Immature natural killer cell (primary cell): ENCODE data around the gene SPATA46. TPM values are rescaled to one million over a fixed set of nuclear protein-coding genes. Genes with fewer than 3 reads are reported as not detected.
A peak's percentile ranks its signal among the peaks of the same experiment; 100 is the strongest.

Experiments
- DNase-seq, 3 donors: peaks; one replicate each; pipeline ENCODE4 v3.0.0; 2022; ENCODE audit warnings: mixed read lengths in 1 of 3
- H3K27ac Mint-ChIP-seq, 6 donors: one replicate each; pipeline ENCODE4 v1.8.0; 2020; ENCODE audit warnings: mixed read lengths in 6 of 6, mild to moderate bottlenecking in 5 of 6, inconsistent platforms in 4 of 6, moderate library complexity in 3 of 6
- H3K27me3 Mint-ChIP-seq, 3 donors: one replicate each; pipeline ENCODE4 v1.8.0; 2020 to 2021; ENCODE audit warnings: low read depth in 3 of 3, mild to moderate bottlenecking in 3 of 3, mixed read lengths in 3 of 3, moderate library complexity in 3 of 3, inconsistent platforms in 1 of 3
- H3K36me3 Mint-ChIP-seq, 3 donors: one replicate each; pipeline ENCODE4 v1.8.0; 2020; ENCODE audit warnings: mixed read lengths in 3 of 3, inconsistent platforms in 2 of 3, mild to moderate bottlenecking in 2 of 3
- H3K4me1 Mint-ChIP-seq, 2 donors: one replicate each; pipeline ENCODE4 v1.8.0; 2020; ENCODE audit warnings: inconsistent platforms in 2 of 2, mild to moderate bottlenecking in 2 of 2, mixed read lengths in 2 of 2, moderate library complexity in 1 of 2
- H3K4me3 Mint-ChIP-seq, 5 donors: one replicate each; pipeline ENCODE4 v1.8.0; 2020; ENCODE audit warnings: mild to moderate bottlenecking in 5 of 5, mixed read lengths in 5 of 5, inconsistent platforms in 3 of 5, moderate library complexity in 3 of 5
- H3K9me3 Mint-ChIP-seq, 6 donors: one replicate each; pipeline ENCODE4 v1.8.0; 2020; ENCODE audit warnings: mild to moderate bottlenecking in 6 of 6, mixed read lengths in 6 of 6, inconsistent platforms in 4 of 6, moderate library complexity in 3 of 6
- polyA plus RNA-seq, 3 donors: library from polyadenylated mRNA; unstranded; fragments of 300-500 nt; fragmentation: Illumina TruSeq; gene quantifications; one replicate each; pipeline ENCODE4 v1.2.3, GENCODE V29; 2021

Gene SPATA46
- polyA plus RNA-seq, 3 donors from 2014 or later = 0.22 TPM; not detected in 2

- Mint-ChIP-seq H3K27ac (no peak overlapping the region), H3K9me3 (no peaks in the 10 kb centered on the region), H3K36me3 (no peaks in the 10 kb centered on the region), H3K4me1 (peaks cover 9 to 11% of the 10 kb centered on the region in 2 donors), H3K4me3 (no peak overlapping the region), H3K27me3 (no peaks in the 10 kb centered on the region)
- DNase-seq = no peak
Observed at GRCh38 chr1:162375463-162375862, 1.2 kb downstream of the SPATA46 start.

- Mint-ChIP-seq H3K36me3 (no peaks in the 10 kb centered on the region), H3K27ac (no peak overlapping the region), H3K27me3 (no peaks in the 10 kb centered on the region), H3K4me3 (no peak overlapping the region), H3K9me3 (no peaks in the 10 kb centered on the region), H3K4me1 (peaks cover 9 to 11% of the 10 kb centered on the region in 2 donors)
- no peak for DNase-seq
Observed at GRCh38 chr1:162374406-162374805, 2.2 kb downstream of the SPATA46 start.

- no peak overlapping the region for H3K27ac Mint-ChIP-seq
- no peak for DNase-seq
- H3K4me1 Mint-ChIP-seq = peaks cover 9 to 11% of the 10 kb centered on the region in 2 donors
- no peak overlapping the region for H3K4me3 Mint-ChIP-seq
- H3K36me3 Mint-ChIP-seq = no peaks in the 10 kb centered on the region
- H3K9me3 Mint-ChIP-seq = no peaks in the 10 kb centered on the region
- no peaks in the 10 kb centered on the region for H3K27me3 Mint-ChIP-seq
Observed at GRCh38 chr1:162373541-162374260, 3.0 kb downstream of the SPATA46 start.

- Mint-ChIP-seq H3K27ac (peak overlapping the region in 1 of 6 donors; percentile 69), H3K4me1 (peaks cover 9 to 11% of the 10 kb centered on the region in 2 donors), H3K36me3 (no peaks in the 10 kb centered on the region), H3K27me3 (no peaks in the 10 kb centered on the region), H3K9me3 (no peaks in the 10 kb centered on the region), H3K4me3 (no peak overlapping the region)
- no peak for DNase-seq
Observed at GRCh38 chr1:162373072-162373427, 3.6 kb downstream of the SPATA46 start.

GRCh38 chr1:162372159-162373071, 4.2 kb downstream of the SPATA46 start:
- no peaks in the 10 kb centered on the region for H3K36me3 Mint-ChIP-seq
- H3K4me1 Mint-ChIP-seq = peaks cover 9 to 11% of the 10 kb centered on the region in 2 donors
- no peak for DNase-seq
- H3K4me3 Mint-ChIP-seq = no peak overlapping the region
- no peaks in the 10 kb centered on the region for H3K9me3 Mint-ChIP-seq
- H3K27me3 Mint-ChIP-seq = peaks cover 0 to 1% (median 0%) of the 10 kb centered on the region in 3 donors
- H3K27ac Mint-ChIP-seq = peak overlapping the region in 2 of 6 donors; percentile 31 to 69

- H3K27ac Mint-ChIP-seq = peak overlapping the region in 1 of 6 donors; percentile 51
- no peak overlapping the region for H3K4me3 Mint-ChIP-seq
- peaks cover 9 to 11% of the 10 kb centered on the region in 2 donors for H3K4me1 Mint-ChIP-seq
- peaks cover 0 to 2% (median 0%) of the 10 kb centered on the region in 3 donors for H3K27me3 Mint-ChIP-seq
- DNase-seq = no peak
- H3K9me3 Mint-ChIP-seq = no peaks in the 10 kb centered on the region
- no peaks in the 10 kb centered on the region for H3K36me3 Mint-ChIP-seq
Observed at GRCh38 chr1:162371611-162372010, 5.0 kb downstream of the SPATA46 start.

GRCh38 chr1:162370721-162371120, 5.9 kb downstream of the SPATA46 start:
- H3K4me1 Mint-ChIP-seq = peaks cover 9 to 11% of the 10 kb centered on the region in 2 donors
- no peaks in the 10 kb centered on the region for H3K9me3 Mint-ChIP-seq
- peaks cover 0 to 2% (median 2%) of the 10 kb centered on the region in 3 donors for H3K27me3 Mint-ChIP-seq
- H3K36me3 Mint-ChIP-seq = no peaks in the 10 kb centered on the region
- DNase-seq = no peak
- no peak overlapping the region for H3K27ac Mint-ChIP-seq
- no peak overlapping the region for H3K4me3 Mint-ChIP-seq

- no peak for DNase-seq
- no peak overlapping the region for H3K4me3 Mint-ChIP-seq
- H3K4me1 Mint-ChIP-seq = peaks cover 9 to 11% of the 10 kb centered on the region in 2 donors
- H3K27me3 Mint-ChIP-seq = peaks cover 0 to 2% (median 2%) of the 10 kb centered on the region in 3 donors
- no peak overlapping the region for H3K27ac Mint-ChIP-seq
- no peaks in the 10 kb centered on the region for H3K9me3 Mint-ChIP-seq
- H3K36me3 Mint-ChIP-seq = no peaks in the 10 kb centered on the region
Observed at GRCh38 chr1:162370161-162370560, 6.5 kb downstream of the SPATA46 start.

- Mint-ChIP-seq H3K36me3 (no peaks in the 10 kb centered on the region), H3K27me3 (peaks cover 0 to 2% (median 2%) of the 10 kb centered on the region in 3 donors), H3K4me3 (no peak overlapping the region), H3K27ac (no peak overlapping the region), H3K4me1 (peaks cover 9 to 11% of the 10 kb centered on the region in 2 donors), H3K9me3 (no peaks in the 10 kb centered on the region)
- no peak for DNase-seq
Observed at GRCh38 chr1:162369571-162369970, 7.1 kb downstream of the SPATA46 start.

GRCh38 chr1:162368451-162368850, 8.2 kb downstream of the SPATA46 start:
- H3K4me1 Mint-ChIP-seq = peaks cover 9 to 11% of the 10 kb centered on the region in 2 donors
- H3K9me3 Mint-ChIP-seq = no peaks in the 10 kb centered on the region
- no peak overlapping the region for H3K27ac Mint-ChIP-seq
- no peaks in the 10 kb centered on the region for H3K36me3 Mint-ChIP-seq
- H3K27me3 Mint-ChIP-seq = peaks cover 0 to 2% (median 2%) of the 10 kb centered on the region in 3 donors
- no peak for DNase-seq
- no peak overlapping the region for H3K4me3 Mint-ChIP-seq

GRCh38 chr1:162367772-162368171, 8.9 kb downstream of the SPATA46 start:
- Mint-ChIP-seq H3K4me3 (no peak overlapping the region), H3K36me3 (no peaks in the 10 kb centered on the region), H3K4me1 (peaks cover 6 to 8% of the 10 kb centered on the region in 2 donors), H3K9me3 (no peaks in the 10 kb centered on the region), H3K27me3 (peaks cover 0 to 2% (median 2%) of the 10 kb centered on the region in 3 donors), H3K27ac (no peak overlapping the region)
- DNase-seq = no peak

- no peak overlapping the region for H3K27ac Mint-ChIP-seq
- peak overlapping the region in 3 of 5 donors; percentile 8 to 57 (median 41) for H3K4me3 Mint-ChIP-seq
- no peaks in the 10 kb centered on the region for H3K36me3 Mint-ChIP-seq
- no peaks in the 10 kb centered on the region for H3K9me3 Mint-ChIP-seq
- H3K27me3 Mint-ChIP-seq = peaks cover 0 to 2% (median 2%) of the 10 kb centered on the region in 3 donors
- H3K4me1 Mint-ChIP-seq = peaks cover 0 to under 1% of the 10 kb centered on the region in 2 donors
- no peak for DNase-seq
Observed at GRCh38 chr1:162367073-162367472, 9.6 kb downstream of the SPATA46 start.

- DNase-seq = no peak
- H3K4me1 Mint-ChIP-seq = no peaks in the 10 kb centered on the region
- no peaks in the 10 kb centered on the region for H3K36me3 Mint-ChIP-seq
- peaks cover 0 to 2% (median 2%) of the 10 kb centered on the region in 3 donors for H3K27me3 Mint-ChIP-seq
- H3K4me3 Mint-ChIP-seq = peak overlapping the region in 3 of 5 donors; percentile 8 to 57 (median 41)
- no peaks in the 10 kb centered on the region for H3K9me3 Mint-ChIP-seq
- no peak overlapping the region for H3K27ac Mint-ChIP-seq
Observed at GRCh38 chr1:162366671-162367070, 10.0 kb downstream of the SPATA46 start.

GRCh38 chr1:162366149-162366548, 10.5 kb downstream of the SPATA46 start:
- Mint-ChIP-seq H3K4me1 (no peaks in the 10 kb centered on the region), H3K36me3 (no peaks in the 10 kb centered on the region), H3K27me3 (peaks cover 0 to 2% (median 2%) of the 10 kb centered on the region in 3 donors), H3K27ac (no peak overlapping the region), H3K9me3 (no peaks in the 10 kb centered on the region), H3K4me3 (no peak overlapping the region)
- DNase-seq = no peak
